ENCODE results near the gene WDR5. TPM values are rescaled to one million over a fixed set of nuclear protein-coding genes. Genes with fewer than 3 reads are reported as not detected.

Gene WDR5
- total and polyA plus RNA-seq, 9 of the 15 experiments (the other 6 are each of a cell fraction or from before 2014, with no cell fraction given), result 3.0 to 56.8 (median 38.6) TPM

GRCh38 chr9:134135343-134136117 lies at the start of gene WDR5 (continued):
- TF ChIP-seq KLF6 (CRISPR knock-in tag; IDR thresholded peaks at IDR 0.05; ENCODE audit: borderline replicate concordance) (no peak), NR1H2 (CRISPR knock-in tag; IDR thresholded peaks at IDR 0.05) (no peak), NONO (IDR thresholded peaks at IDR 0.05; ENCODE audit: low read depth in 2 of 2, low read length in 1 of 2) (peak in 1 of 2 experiments; percentile 72; a peak in 1 of 4 replicates), E4F1 (CRISPR knock-in tag; IDR thresholded peaks at IDR 0.05; ENCODE audit: borderline replicate concordance) (no peak), NFE2L1 (tag; IDR thresholded peaks at IDR 0.05; ENCODE audit: borderline replicate concordance, low read depth) (no peak), RBBP5 (IDR thresholded peaks at IDR 0.05; ENCODE audit: borderline replicate concordance, insufficient read depth, low read length, poor library complexity, severe bottlenecking) (no peak), ZNF518B (CRISPR knock-in tag; IDR thresholded peaks at IDR 0.05) (no peak), UBTF (IDR thresholded peaks at IDR 0.05; ENCODE audit: borderline replicate concordance in 1 of 2, low read depth in 2 of 2, low read length in 2 of 2) (no peak), HSF4 (CRISPR knock-in tag; IDR thresholded peaks at IDR 0.05; ENCODE audit: borderline replicate concordance) (no peak), NCOA4 (IDR thresholded peaks at IDR 0.05; ENCODE audit: partially characterized antibody) (no peak), NCOA1 (IDR thresholded peaks at IDR 0.05; ENCODE audit: low read depth) (no peak), PHTF2 (CRISPR knock-in tag; IDR thresholded peaks at IDR 0.05) (no peak), ATF2 (CRISPR knock-in tag; IDR thresholded peaks at IDR 0.05) (no peak), MCM2 (IDR thresholded peaks at IDR 0.05; ENCODE audit: low read depth) (no peak), ZZZ3 (IDR thresholded peaks at IDR 0.05) (no peak), POLR2AphosphoS2 (IDR thresholded peaks at IDR 0.05; ENCODE audit: low read length) (no peak), RBM34 (IDR thresholded peaks at IDR 0.05; ENCODE audit: borderline replicate concordance, insufficient read depth, low read length) (no peak)

Measured in K562 (cell line).